Measurements from ENCODE around the gene BCL2L13. TPM values are rescaled to one million over a fixed set of nuclear protein-coding genes. Genes with fewer than 3 reads are reported as not detected.
A peak's percentile ranks its signal among the peaks of the same experiment; 100 is the strongest.

The BCL2L13 gene
- total RNA-seq, 8 experiments from 2014 or later: 34.0 to 94.4 (median 45.1) TPM

GRCh38 chr22:17699696-17700340 is 61.3 kb downstream of the BCL2L13 start:
- no peak overlapping the region for H3K4me3 ChIP-seq
- ATAC-seq (replicated peaks in 6 of 8): no peak
- H3K27ac ChIP-seq: no peak overlapping the region
- in situ Hi-C loops (cut with MboI; ENCODE audit: low pct_unique_long_range_greater_than_20kb in 2 of 9, low sequenced_read_pairs in 9 of 9, unreplicated experiment in 9 of 9): loop anchor here in 2 of 9 experiments (25.0 kb wide), 2 partner anchors 112 to 113 kb away; no protein-coding TSS in a partner anchor
- H3K4me1 ChIP-seq (replicated peaks in 1 of 2): no peaks in the 10 kb centered on the region
- 84 to 100% (median 87%) methylated on average over 3 to 7 of the region's 7 CpGs; no CpG with 5 or more reads in 2 of the 10 experiments for WGBS, 10 experiments

DNA sequence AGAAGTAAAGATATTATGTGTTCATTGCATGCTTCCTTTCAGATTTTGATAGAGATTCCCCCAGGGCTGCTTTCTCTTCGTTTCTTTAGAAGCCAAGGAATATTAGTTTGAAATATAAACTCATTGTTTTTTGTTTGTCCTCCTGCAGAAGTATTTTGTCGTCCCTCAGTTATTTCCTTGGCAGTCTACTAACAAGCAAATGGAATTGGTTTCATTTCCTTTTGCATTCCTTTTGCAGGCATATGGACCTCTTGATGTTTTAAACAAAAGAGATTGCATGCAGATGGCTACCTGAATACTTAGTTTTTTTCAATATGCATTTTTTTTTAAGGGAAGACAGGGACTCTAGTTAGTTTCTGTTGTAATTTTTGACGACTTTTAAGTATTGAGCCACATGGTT is 62.2 kb downstream of the BCL2L13 start:
- ATAC-seq (replicated peaks in 6 of 8): peak in 1 of 8 experiments; percentile 44
- Histone ChIP-seq H3K27ac (no peak overlapping the region), H3K4me3 (no peak overlapping the region), H3K4me1 (replicated peaks in 1 of 2) (no peaks in the 10 kb centered on the region)
- in situ Hi-C loops (cut with MboI; ENCODE audit: low pct_unique_long_range_greater_than_20kb in 2 of 9, low sequenced_read_pairs in 9 of 9, unreplicated experiment in 9 of 9): loop anchor here in 1 of 9 experiments (25.0 kb wide), 1 partner anchor 112 kb away; no protein-coding TSS in a partner anchor
- whole genome bisulfite sequencing, 10 experiments: 0 to 75% (median 35%) methylated on average over 2 to 3 of the region's 3 CpGs

- peaks cover 0 to 3% of the 10 kb centered on the region in 2 donors for H3K4me1 ChIP-seq (replicated peaks in 1 of 2)
- no peak overlapping the region for H3K27ac ChIP-seq
- H3K4me3 ChIP-seq: no peak overlapping the region
- in situ Hi-C loops (cut with MboI; ENCODE audit: low pct_unique_long_range_greater_than_20kb in 2 of 9, low sequenced_read_pairs in 9 of 9, unreplicated experiment in 9 of 9): loop anchor here in 1 of 9 experiments (25.0 kb wide), 1 partner anchor 108 kb away; no protein-coding TSS in a partner anchor
- ATAC-seq (replicated peaks in 6 of 8): no peak
- 100% methylated on average over 1 to 2 of the region's 2 CpGs; no CpG with 5 or more reads in 5 of the 10 experiments for WGBS, 10 experiments
These were observed 65.3 kb downstream of the BCL2L13 start for GRCh38 chr22:17703811-17704210.

DNA sequence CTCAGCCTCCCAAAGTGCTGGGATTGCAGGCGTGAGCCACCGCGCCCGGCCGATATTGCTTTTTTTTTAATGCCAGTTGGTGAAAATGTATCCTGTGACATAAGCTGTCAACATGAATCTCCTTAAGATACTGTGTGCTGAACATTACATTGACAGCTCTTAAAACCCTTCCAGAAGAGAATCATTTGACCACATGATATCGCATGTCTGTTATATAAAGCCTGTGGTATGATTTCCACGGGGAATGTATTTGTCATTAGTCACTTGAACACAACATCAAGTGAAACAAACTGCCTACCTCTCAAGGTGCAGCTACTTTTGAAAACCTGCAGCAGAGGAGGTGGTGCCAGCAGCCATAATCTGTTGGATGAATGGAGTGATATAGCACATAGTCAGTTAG is 67.0 kb downstream of the BCL2L13 start:
- in situ Hi-C loops (cut with MboI; ENCODE audit: low pct_unique_long_range_greater_than_20kb in 2 of 9, low sequenced_read_pairs in 9 of 9, unreplicated experiment in 9 of 9): loop anchor here in 1 of 9 experiments (25.0 kb wide), 1 partner anchor 107 kb away; no protein-coding TSS in a partner anchor
- Histone ChIP-seq H3K4me1 (replicated peaks in 1 of 2) (peaks cover 0 to 3% of the 10 kb centered on the region in 2 donors), H3K27ac (no peak overlapping the region), H3K4me3 (no peak overlapping the region)
- WGBS, 10 experiments: 80 to 100% (median 98%) methylated on average over 1 to 7 of the region's 7 CpGs; no CpG with 5 or more reads in 3 of the 10 experiments
- ATAC-seq (replicated peaks in 6 of 8): no peak

GRCh38 chr22:17705951-17706900 is 67.7 kb downstream of the BCL2L13 start:
- ATAC-seq (replicated peaks in 6 of 8): peak; percentile 74 to 100 (median 98)
- Histone ChIP-seq H3K27ac (no peak overlapping the region), H3K4me1 (replicated peaks in 1 of 2) (peaks cover 0 to 3% of the 10 kb centered on the region in 2 donors), H3K4me3 (peak overlapping the region in 1 of 5 donors; percentile 12)
- in situ Hi-C loops (cut with MboI; ENCODE audit: low pct_unique_long_range_greater_than_20kb in 2 of 9, low sequenced_read_pairs in 9 of 9, unreplicated experiment in 9 of 9): loop anchor here in 1 of 9 experiments (25.0 kb wide), 1 partner anchor 106 kb away; no protein-coding TSS in a partner anchor
- WGBS, 10 experiments: 20 to 80% (median 63%) methylated on average over 3 to 9 of the region's 9 CpGs; no CpG with 5 or more reads in 2 of the 10 experiments

GRCh38 chr22:17706947-17707346 is 68.4 kb downstream of the BCL2L13 start:
- in situ Hi-C loops (cut with MboI; ENCODE audit: low pct_unique_long_range_greater_than_20kb in 2 of 9, low sequenced_read_pairs in 9 of 9, unreplicated experiment in 9 of 9): loop anchor here in 1 of 9 experiments (25.0 kb wide), 1 partner anchor 105 kb away; no protein-coding TSS in a partner anchor

GRCh38 chr22:17707526-17707925 is 69.0 kb downstream of the BCL2L13 start:
- Histone ChIP-seq H3K27ac (no peak overlapping the region), H3K4me3 (no peak overlapping the region), H3K4me1 (replicated peaks in 1 of 2) (peaks cover 0 to 3% of the 10 kb centered on the region in 2 donors)
- no peak for ATAC-seq (replicated peaks in 6 of 8)
- in situ Hi-C loops (cut with MboI; ENCODE audit: low pct_unique_long_range_greater_than_20kb in 2 of 9, low sequenced_read_pairs in 9 of 9, unreplicated experiment in 9 of 9): loop anchor here in 1 of 9 experiments (25.0 kb wide), 1 partner anchor 105 kb away; no protein-coding TSS in a partner anchor
- 0 to 84% (median 67%) methylated on average over 1 to 3 of the region's 3 CpGs for WGBS, 10 experiments

More at GRCh38 chr22:17706947-17707346, 68.4 kb downstream of the BCL2L13 start:
- Histone ChIP-seq H3K4me3 (peak overlapping the region in 1 of 5 donors; percentile 12), H3K4me1 (replicated peaks in 1 of 2) (peaks cover 0 to 3% of the 10 kb centered on the region in 2 donors), H3K27ac (no peak overlapping the region)
- 0 to 100% (median 83%) methylated on average over 1 of the region's 1 CpG; no CpG with 5 or more reads in 2 of the 10 experiments for WGBS, 10 experiments
- ATAC-seq (replicated peaks in 6 of 8): peak in 3 of 8 experiments; percentile 10 to 24 (median 19)

- in situ Hi-C loops (cut with MboI; ENCODE audit: low pct_unique_long_range_greater_than_20kb in 2 of 9, low sequenced_read_pairs in 9 of 9, unreplicated experiment in 9 of 9): loop anchor here in 1 of 9 experiments (25.0 kb wide), 1 partner anchor 102 kb away; no protein-coding TSS in a partner anchor
- Histone ChIP-seq H3K4me1 (replicated peaks in 1 of 2) (peaks cover 0 to 3% of the 10 kb centered on the region in 2 donors), H3K4me3 (no peak overlapping the region), H3K27ac (no peak overlapping the region)
- 58 to 100% (median 96%) methylated on average over 1 to 5 of the region's 5 CpGs; no CpG with 5 or more reads in 1 of the 10 experiments for whole genome bisulfite sequencing, 10 experiments
- ATAC-seq (replicated peaks in 6 of 8): no peak
These were observed 71.5 kb downstream of the BCL2L13 start for GRCh38 chr22:17710023-17710422.

GRCh38 chr22:17712441-17712840 is 73.9 kb downstream of the BCL2L13 start:
- Histone ChIP-seq H3K4me1 (replicated peaks in 1 of 2) (no peaks in the 10 kb centered on the region), H3K27ac (no peak overlapping the region), H3K4me3 (no peak overlapping the region)
- in situ Hi-C loops (cut with MboI; ENCODE audit: low pct_unique_long_range_greater_than_20kb in 2 of 9, low sequenced_read_pairs in 9 of 9, unreplicated experiment in 9 of 9): loop anchor here in 1 of 9 experiments (25.0 kb wide), 1 partner anchor 100 kb away; no protein-coding TSS in a partner anchor
- 61 to 100% (median 93%) methylated on average over 1 to 2 of the region's 2 CpGs; no CpG with 5 or more reads in 1 of the 10 experiments for WGBS, 10 experiments
- no peak for ATAC-seq (replicated peaks in 6 of 8)

- H3K4me3 ChIP-seq: no peak overlapping the region
- 69 to 100% (median 96%) methylated on average over 1 to 3 of the region's 3 CpGs; no CpG with 5 or more reads in 2 of the 10 experiments for WGBS, 10 experiments
- in situ Hi-C loops (cut with MboI; ENCODE audit: low pct_unique_long_range_greater_than_20kb in 2 of 9, low sequenced_read_pairs in 9 of 9, unreplicated experiment in 9 of 9): loop anchor here in 1 of 9 experiments (25.0 kb wide), 1 partner anchor 96 kb away; no protein-coding TSS in a partner anchor
- no peaks in the 10 kb centered on the region for H3K4me1 ChIP-seq (replicated peaks in 1 of 2)
- ATAC-seq (replicated peaks in 6 of 8): no peak
- H3K27ac ChIP-seq: no peak overlapping the region
These were observed 78.0 kb downstream of the BCL2L13 start for GRCh38 chr22:17716529-17716928.

DNA sequence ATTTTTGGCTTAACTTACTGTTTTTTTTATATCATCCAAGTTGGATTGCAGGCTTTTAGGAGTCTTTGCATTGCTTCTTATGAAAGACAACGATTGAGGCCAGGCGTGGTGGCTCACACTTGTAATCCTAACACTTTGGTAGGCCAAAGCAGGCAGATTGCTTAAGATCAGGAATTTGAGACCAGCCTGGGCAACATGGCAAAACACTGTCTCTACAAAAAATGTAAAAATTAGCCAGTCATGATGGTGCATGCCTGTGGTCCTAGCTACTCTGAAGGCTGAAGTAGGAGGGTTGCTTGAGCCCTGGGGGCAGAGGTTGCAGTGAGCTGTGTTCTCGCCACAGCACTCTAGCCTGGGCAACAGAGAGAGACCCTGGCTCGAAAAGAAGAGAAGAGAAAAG is 79.2 kb downstream of the BCL2L13 start:
- H3K4me1 ChIP-seq (replicated peaks in 1 of 2): no peaks in the 10 kb centered on the region
- H3K27ac ChIP-seq: no peak overlapping the region
- WGBS, 10 experiments: 41 to 100% (median 93%) methylated on average over 1 to 4 of the region's 4 CpGs
- ATAC-seq (replicated peaks in 6 of 8): peak in 1 of 8 experiments; percentile 18
- no peak overlapping the region for H3K4me3 ChIP-seq
- in situ Hi-C loops (cut with MboI; ENCODE audit: low pct_unique_long_range_greater_than_20kb in 2 of 9, low sequenced_read_pairs in 9 of 9, unreplicated experiment in 9 of 9): loop anchor here in 1 of 9 experiments (25.0 kb wide), 1 partner anchor 95 kb away; no protein-coding TSS in a partner anchor

- in situ Hi-C loops (cut with MboI; ENCODE audit: low pct_unique_long_range_greater_than_20kb in 2 of 9, low sequenced_read_pairs in 9 of 9, unreplicated experiment in 9 of 9): loop anchor here in 1 of 9 experiments (25.0 kb wide), 1 partner anchor 92 kb away; no protein-coding TSS in a partner anchor
These were observed 81.4 kb downstream of the BCL2L13 start for GRCh38 chr22:17719911-17720310.

More at GRCh38 chr22:17719911-17720310, 81.4 kb downstream of the BCL2L13 start:
- Histone ChIP-seq H3K4me1 (replicated peaks in 1 of 2) (no peaks in the 10 kb centered on the region), H3K4me3 (no peak overlapping the region), H3K27ac (no peak overlapping the region)
- WGBS, 10 experiments: 87 to 100% (median 100%) methylated on average over 1 to 5 of the region's 5 CpGs; no CpG with 5 or more reads in 2 of the 10 experiments
- peak in 1 of 8 experiments; percentile 44 for ATAC-seq (replicated peaks in 6 of 8)
